ENCODE measurements around the gene SCP2. TPM values are rescaled to one million over a fixed set of nuclear protein-coding genes. Genes with fewer than 3 reads are reported as not detected.

Gene SCP2
- total RNA-seq, 2 donors from 2014 or later = 69.3 to 99.4 TPM

DNA sequence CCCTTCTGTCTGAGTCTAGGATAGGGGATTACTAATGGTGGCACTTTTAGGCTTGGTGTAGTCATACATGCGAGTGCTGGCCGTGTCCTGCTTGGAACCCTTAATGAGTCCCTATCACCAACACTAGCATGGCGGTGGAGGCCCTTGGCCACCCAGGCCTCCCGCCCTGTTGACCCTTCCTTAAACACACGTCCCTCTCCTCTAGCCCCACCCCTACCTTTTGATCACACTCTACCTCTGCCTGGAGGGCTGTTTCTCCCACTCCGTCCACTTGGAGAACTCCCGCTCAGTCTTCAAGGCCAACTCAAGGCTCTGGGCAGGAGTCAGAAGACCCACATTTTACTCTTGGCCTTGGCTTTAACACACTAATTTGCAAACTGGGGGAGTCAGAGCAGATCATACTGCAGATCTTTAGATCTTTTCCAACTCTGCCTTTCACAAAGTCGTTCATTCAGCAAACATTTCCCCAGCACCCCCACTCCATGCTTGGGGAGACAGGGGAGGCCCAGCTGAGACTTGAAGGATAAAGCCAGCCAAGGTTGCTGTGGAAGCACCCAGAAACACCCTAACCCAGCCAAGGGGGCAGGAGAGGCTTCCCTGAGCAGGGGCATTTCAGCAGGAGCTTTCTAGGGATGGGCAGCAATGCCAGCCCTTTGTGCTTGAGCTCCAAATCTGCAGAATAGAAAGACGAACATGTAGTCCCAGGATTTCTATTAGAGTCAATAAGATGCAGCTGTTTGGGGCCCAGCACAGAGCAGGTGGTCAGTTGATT is 136.9 kb downstream of the SCP2 start:
- no peaks in the 10 kb centered on the region for H3K36me3 Mint-ChIP-seq (ENCODE audit: low read depth)
- 88 to 90% methylated on average over 7 to 9 of the region's 9 CpGs for WGBS, 2 experiments (ENCODE audit: insufficient coverage in 1 of 2, insufficient read length in 1 of 2)
- Histone ChIP-seq H3K27me3 (ENCODE audit: control insufficient read depth, insufficient read depth, low read length, poor library complexity, severe bottlenecking) (peaks cover 88% of the 10 kb centered on the region), H3K4me3 (ENCODE audit: low read length) (no peak overlapping the region), H3K9ac (ENCODE audit: extremely low read depth, low read length, poor library complexity, severe bottlenecking) (no peak overlapping the region), H3K36me3 (ENCODE audit: control insufficient read depth, insufficient read depth, low read length) (no peaks in the 10 kb centered on the region), H3K9me3 (ENCODE audit: control insufficient read depth, low read length) (no peaks in the 10 kb centered on the region), H3K27ac (ENCODE audit: low read depth, low read length) (no peak overlapping the region), H3K4me1 (ENCODE audit: control insufficient read depth, insufficient read depth, low read length) (peaks cover 7% of the 10 kb centered on the region)
- TF ChIP-seq, protein P1, sequence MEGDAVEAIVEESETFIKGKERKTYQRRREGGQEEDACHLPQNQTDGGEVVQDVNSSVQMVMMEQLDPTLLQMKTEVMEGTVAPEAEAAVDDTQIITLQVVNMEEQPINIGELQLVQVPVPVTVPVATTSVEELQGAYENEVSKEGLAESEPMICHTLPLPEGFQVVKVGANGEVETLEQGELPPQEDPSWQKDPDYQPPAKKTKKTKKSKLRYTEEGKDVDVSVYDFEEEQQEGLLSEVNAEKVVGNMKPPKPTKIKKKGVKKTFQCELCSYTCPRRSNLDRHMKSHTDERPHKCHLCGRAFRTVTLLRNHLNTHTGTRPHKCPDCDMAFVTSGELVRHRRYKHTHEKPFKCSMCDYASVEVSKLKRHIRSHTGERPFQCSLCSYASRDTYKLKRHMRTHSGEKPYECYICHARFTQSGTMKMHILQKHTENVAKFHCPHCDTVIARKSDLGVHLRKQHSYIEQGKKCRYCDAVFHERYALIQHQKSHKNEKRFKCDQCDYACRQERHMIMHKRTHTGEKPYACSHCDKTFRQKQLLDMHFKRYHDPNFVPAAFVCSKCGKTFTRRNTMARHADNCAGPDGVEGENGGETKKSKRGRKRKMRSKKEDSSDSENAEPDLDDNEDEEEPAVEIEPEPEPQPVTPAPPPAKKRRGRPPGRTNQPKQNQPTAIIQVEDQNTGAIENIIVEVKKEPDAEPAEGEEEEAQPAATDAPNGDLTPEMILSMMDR (conservative IDR thresholded peaks at IDR 0.05) = no peak
- DNase-seq = peak; percentile 37
- H3K27me3 Mint-ChIP-seq (ENCODE audit: insufficient read depth) = peaks cover 74% of the 10 kb centered on the region
- H3K9me3 Mint-ChIP-seq = no peaks in the 10 kb centered on the region
- H3K4me3 Mint-ChIP-seq = peak overlapping the region; percentile 59
- peaks cover 5% of the 10 kb centered on the region for H3K4me1 Mint-ChIP-seq
- no peak overlapping the region for H3K27ac Mint-ChIP-seq

DNA sequence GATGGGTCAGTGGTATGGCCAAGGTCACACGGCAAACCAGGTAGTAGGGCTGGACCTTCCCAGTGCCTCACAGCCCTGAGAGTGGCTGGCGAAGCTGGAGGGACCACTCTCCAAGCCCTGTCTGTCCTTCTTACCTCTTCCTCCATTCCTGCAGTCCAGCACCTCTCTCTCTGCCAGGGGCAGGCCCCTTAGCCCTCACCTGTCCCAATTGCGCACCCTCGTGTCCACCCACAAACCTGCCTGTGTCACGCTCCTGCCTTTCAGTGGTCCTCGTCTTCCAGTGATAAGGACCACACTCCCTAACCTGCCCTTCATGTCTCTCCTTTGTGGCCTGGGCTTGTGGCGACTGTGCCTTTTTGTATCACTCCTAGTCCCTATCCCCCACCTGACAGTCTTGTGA is 138.3 kb downstream of the SCP2 start:
- WGBS, 2 experiments (ENCODE audit: insufficient coverage in 1 of 2, insufficient read length in 1 of 2) = 90 to 91% methylated on average over 6 to 7 of the region's 7 CpGs
- peaks cover 73% of the 10 kb centered on the region for H3K27me3 ChIP-seq (ENCODE audit: control insufficient read depth, insufficient read depth, low read length, poor library complexity, severe bottlenecking)
- H3K36me3 Mint-ChIP-seq (ENCODE audit: low read depth) = no peaks in the 10 kb centered on the region

DNA sequence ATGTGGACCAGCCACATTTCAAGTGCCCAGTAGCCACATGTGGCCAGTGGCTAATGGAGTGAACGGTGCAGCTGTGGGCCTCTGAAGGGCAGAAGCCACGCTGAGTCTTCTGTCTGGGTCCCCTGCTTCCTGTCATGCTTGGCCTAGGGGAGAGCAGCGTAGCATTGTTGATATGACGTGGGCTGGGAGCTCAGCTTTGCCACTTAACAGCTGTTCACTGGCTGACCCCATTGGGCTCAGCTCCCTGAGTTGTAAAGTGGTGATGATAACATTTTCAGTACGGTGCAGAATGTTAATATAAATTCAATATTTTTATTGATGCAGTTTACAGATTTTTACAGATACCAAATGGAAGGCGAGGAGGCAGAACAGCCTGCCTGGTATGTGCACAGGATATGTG is 139.4 kb downstream of the SCP2 start:
- Mint-ChIP-seq H3K36me3 (ENCODE audit: low read depth) (no peaks in the 10 kb centered on the region), H3K9me3 (no peaks in the 10 kb centered on the region), H3K27me3 (ENCODE audit: insufficient read depth) (peaks cover 51% of the 10 kb centered on the region), H3K4me3 (no peak overlapping the region), H3K27ac (no peak overlapping the region), H3K4me1 (peaks cover 5% of the 10 kb centered on the region)
- H3K4me1 ChIP-seq (ENCODE audit: control insufficient read depth, insufficient read depth, low read length) = peaks cover 7% of the 10 kb centered on the region
- H3K9ac ChIP-seq (ENCODE audit: extremely low read depth, low read length, poor library complexity, severe bottlenecking) = no peak overlapping the region
- TF ChIP-seq, protein P1 (conservative IDR thresholded peaks at IDR 0.05) = no peak
- peaks cover 68% of the 10 kb centered on the region for H3K27me3 ChIP-seq (ENCODE audit: control insufficient read depth, insufficient read depth, low read length, poor library complexity, severe bottlenecking)
- no peak overlapping the region for H3K4me3 ChIP-seq (ENCODE audit: low read length)
- DNase-seq = no peak
- no peaks in the 10 kb centered on the region for H3K9me3 ChIP-seq (ENCODE audit: control insufficient read depth, low read length)
- no peaks in the 10 kb centered on the region for H3K36me3 ChIP-seq (ENCODE audit: control insufficient read depth, insufficient read depth, low read length)
- 93 to 100% methylated on average over 2 to 6 of the region's 6 CpGs for WGBS, 2 experiments (ENCODE audit: insufficient coverage in 1 of 2, insufficient read length in 1 of 2)
- no peak overlapping the region for H3K27ac ChIP-seq (ENCODE audit: low read depth, low read length)

More for the DNA sequence above, 138.3 kb downstream of the SCP2 start:
- H3K9me3 ChIP-seq (ENCODE audit: control insufficient read depth, low read length) = no peaks in the 10 kb centered on the region
- no peak overlapping the region for H3K27ac ChIP-seq (ENCODE audit: low read depth, low read length)
- H3K4me1 ChIP-seq (ENCODE audit: control insufficient read depth, insufficient read depth, low read length) = peaks cover 7% of the 10 kb centered on the region
- H3K4me3 ChIP-seq (ENCODE audit: low read length) = no peak overlapping the region
- H3K4me1 Mint-ChIP-seq = peaks cover 5% of the 10 kb centered on the region
- TF ChIP-seq, protein P1 (conservative IDR thresholded peaks at IDR 0.05) = peak; percentile 18
- H3K27ac Mint-ChIP-seq = no peak overlapping the region
- H3K9ac ChIP-seq (ENCODE audit: extremely low read depth, low read length, poor library complexity, severe bottlenecking) = no peak overlapping the region
- H3K36me3 ChIP-seq (ENCODE audit: control insufficient read depth, insufficient read depth, low read length) = no peaks in the 10 kb centered on the region
- DNase-seq = peak; percentile 59
- peaks cover 59% of the 10 kb centered on the region for H3K27me3 Mint-ChIP-seq (ENCODE audit: insufficient read depth)
- H3K4me3 Mint-ChIP-seq = no peak overlapping the region
- H3K9me3 Mint-ChIP-seq = no peaks in the 10 kb centered on the region

Data from endodermal cell (in vitro differentiated cells).